ENCODE measurements around the gene CAD. TPM values are rescaled to one million over a fixed set of nuclear protein-coding genes. Genes with fewer than 3 reads are reported as not detected.
A peak's percentile ranks its signal among the peaks of the same experiment; 100 is the strongest.

Gene CAD
- total RNA-seq, 1 donor from 2014 or later, result 38.5 TPM

- TF ChIP-seq CTCF (IDR thresholded peaks at IDR 0.05; ENCODE audit: partially characterized antibody, unreplicated experiment), result no peak
- Mint-ChIP-seq H3K36me3 (ENCODE audit: unreplicated experiment) (no peaks in the 10 kb centered on the region), H3K27ac (ENCODE audit: unreplicated experiment) (peak within 1 kb of the TSS; percentile 97), H3K27me3 (ENCODE audit: unreplicated experiment) (peaks cover 2% of the 10 kb centered on the region), H3K4me1 (ENCODE audit: low read depth, unreplicated experiment) (no peaks in the 10 kb centered on the region), H3K4me3 (ENCODE audit: unreplicated experiment) (peak within 1 kb of the TSS; percentile 96), H3K9me3 (ENCODE audit: unreplicated experiment) (peaks cover 2% of the 10 kb centered on the region)
- peak; percentile 90 for DNase-seq
These were observed 5.1 kb upstream of the CAD start, which contains the start of the genes ATRAID and SLC5A6 for GRCh38 chr2:27211943-27212625. Gene ATRAID (plus strand): TSS chr2:27212041. CDS start chr2:27212369, 328 bp downstream. Gene SLC5A6 (minus strand): TSS chr2:27212268. CDS start chr2:27207650, 4,618 bp downstream.

GRCh38 chr2:27212626-27213471 lies 4.3 kb upstream of the CAD start:
- Mint-ChIP-seq H3K4me3 (ENCODE audit: unreplicated experiment) (peak overlapping the region; percentile 96), H3K4me1 (ENCODE audit: low read depth, unreplicated experiment) (peaks cover under 1% of the 10 kb centered on the region), H3K27ac (ENCODE audit: unreplicated experiment) (peak overlapping the region; percentile 97), H3K9me3 (ENCODE audit: unreplicated experiment) (peaks cover 2% of the 10 kb centered on the region), H3K36me3 (ENCODE audit: unreplicated experiment) (no peaks in the 10 kb centered on the region), H3K27me3 (ENCODE audit: unreplicated experiment) (peaks cover 4% of the 10 kb centered on the region)
- no peak for TF ChIP-seq CTCF (IDR thresholded peaks at IDR 0.05; ENCODE audit: partially characterized antibody, unreplicated experiment)
- no peak for DNase-seq

- Mint-ChIP-seq H3K27ac (ENCODE audit: unreplicated experiment) (no peak overlapping the region), H3K27me3 (ENCODE audit: unreplicated experiment) (peaks cover 7% of the 10 kb centered on the region), H3K36me3 (ENCODE audit: unreplicated experiment) (no peaks in the 10 kb centered on the region), H3K9me3 (ENCODE audit: unreplicated experiment) (peaks cover 2% of the 10 kb centered on the region), H3K4me1 (ENCODE audit: low read depth, unreplicated experiment) (peaks cover 5% of the 10 kb centered on the region), H3K4me3 (ENCODE audit: unreplicated experiment) (no peak overlapping the region)
- no peak for DNase-seq
- no peak for TF ChIP-seq CTCF (IDR thresholded peaks at IDR 0.05; ENCODE audit: partially characterized antibody, unreplicated experiment)
These were observed 2.2 kb upstream of the CAD start for GRCh38 chr2:27214941-27215340.

GRCh38 chr2:27216416-27217137 lies 592 bp upstream of the CAD start:
- H3K9me3 Mint-ChIP-seq (ENCODE audit: unreplicated experiment), result peaks cover 2% of the 10 kb centered on the region
- peak overlapping the region; percentile 1 for H3K27ac Mint-ChIP-seq (ENCODE audit: unreplicated experiment)
- H3K4me3 Mint-ChIP-seq (ENCODE audit: unreplicated experiment), result peak overlapping the region; percentile 96
- H3K27me3 Mint-ChIP-seq (ENCODE audit: unreplicated experiment), result peaks cover 7% of the 10 kb centered on the region
- no peak for DNase-seq
- no peak for TF ChIP-seq CTCF (IDR thresholded peaks at IDR 0.05; ENCODE audit: partially characterized antibody, unreplicated experiment)
- H3K36me3 Mint-ChIP-seq (ENCODE audit: unreplicated experiment), result no peaks in the 10 kb centered on the region
- H3K4me1 Mint-ChIP-seq (ENCODE audit: low read depth, unreplicated experiment), result peaks cover 5% of the 10 kb centered on the region
